GM18505 (cell line): ENCODE data around the gene RAP2A.

Experiments used
- ATAC-seq: cut with Tn5 transposase; IDR thresholded peaks from one replicate; pipeline ENCODE4 v1.9.1; 2021; ENCODE audit not compliant: unreplicated experiment
- POLR2A ChIP-seq: IDR thresholded peaks from 4 replicates; pipeline ENCODE4 v1.6.1; 2011; ENCODE audit warnings: borderline replicate concordance; ENCODE audit not compliant: insufficient read depth, insufficient read length; ENCODE audit errors: extremely low read depth

The RAP2A gene

GRCh38 chr13:97505017-97505416, 71.0 kb downstream of the RAP2A start:
- no peak for ATAC-seq
- TF ChIP-seq POLR2A = no peak

GRCh38 chr13:97506511-97506910, 72.5 kb downstream of the RAP2A start:
- ATAC-seq = no peak

GRCh38 chr13:97512732-97513131, 78.8 kb downstream of the RAP2A start:
- no peak for ATAC-seq
- TF ChIP-seq POLR2A = no peak

More at GRCh38 chr13:97506511-97506910, 72.5 kb downstream of the RAP2A start:
- no peak for TF ChIP-seq POLR2A

- no peak for ATAC-seq
- TF ChIP-seq POLR2A = no peak
Observed at GRCh38 chr13:97515643-97516042, 81.7 kb downstream of the RAP2A start.

- no peak for TF ChIP-seq POLR2A
- no peak for ATAC-seq
Observed at GRCh38 chr13:97517967-97518366, 84.0 kb downstream of the RAP2A start.
